Cardiac fibroblast (primary cell): Measurements from ENCODE around the gene OTC.

Source experiments
- DNase-seq, 2 donors: peaks; one replicate each; pipeline versions ENCODE4 v3.0.0 to v3.0.0-alpha.2; 2010; ENCODE audit warnings: low read depth in 2 of 2
- H3K4me3 ChIP-seq, 2 donors: replicated peaks in 1 of 2; 1 replicate in 1 of 2; 2 replicates in 1 of 2; pipeline ENCODE4 v1.5.1; 2011; ENCODE audit warnings: low read depth in 2 of 2, low read length in 2 of 2, mild to moderate bottlenecking in 2 of 2, moderate library complexity in 1 of 2
- TF ChIP-seq, protein P1 (sequence below): IDR thresholded peaks from one replicate; pipeline ENCODE4 v1.5.1; 2011; ENCODE audit warnings: low read depth, mild to moderate bottlenecking, low read length, inconsistent platforms

OTC gene

DNA sequence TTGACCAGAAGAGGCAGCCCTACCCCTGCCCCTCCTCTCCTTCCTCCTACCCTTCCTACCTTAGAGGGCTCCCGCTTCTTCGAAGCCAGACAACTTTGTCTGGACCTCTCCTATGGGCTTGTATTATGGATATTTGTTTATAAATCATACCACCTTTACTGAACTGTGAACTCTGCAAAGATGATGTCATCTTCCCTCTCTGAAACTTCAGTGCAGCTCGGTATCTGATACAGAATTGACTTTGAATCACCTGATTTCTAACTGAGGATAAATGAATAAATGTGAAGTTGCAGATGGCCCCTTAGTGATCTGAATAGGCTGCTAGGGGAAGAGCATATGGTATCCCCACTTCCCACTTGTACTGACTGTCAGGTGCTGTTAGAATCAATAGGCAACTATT is 1.1 kb upstream of the OTC start:
- DNase-seq: no peak
- TF ChIP-seq, protein P1, sequence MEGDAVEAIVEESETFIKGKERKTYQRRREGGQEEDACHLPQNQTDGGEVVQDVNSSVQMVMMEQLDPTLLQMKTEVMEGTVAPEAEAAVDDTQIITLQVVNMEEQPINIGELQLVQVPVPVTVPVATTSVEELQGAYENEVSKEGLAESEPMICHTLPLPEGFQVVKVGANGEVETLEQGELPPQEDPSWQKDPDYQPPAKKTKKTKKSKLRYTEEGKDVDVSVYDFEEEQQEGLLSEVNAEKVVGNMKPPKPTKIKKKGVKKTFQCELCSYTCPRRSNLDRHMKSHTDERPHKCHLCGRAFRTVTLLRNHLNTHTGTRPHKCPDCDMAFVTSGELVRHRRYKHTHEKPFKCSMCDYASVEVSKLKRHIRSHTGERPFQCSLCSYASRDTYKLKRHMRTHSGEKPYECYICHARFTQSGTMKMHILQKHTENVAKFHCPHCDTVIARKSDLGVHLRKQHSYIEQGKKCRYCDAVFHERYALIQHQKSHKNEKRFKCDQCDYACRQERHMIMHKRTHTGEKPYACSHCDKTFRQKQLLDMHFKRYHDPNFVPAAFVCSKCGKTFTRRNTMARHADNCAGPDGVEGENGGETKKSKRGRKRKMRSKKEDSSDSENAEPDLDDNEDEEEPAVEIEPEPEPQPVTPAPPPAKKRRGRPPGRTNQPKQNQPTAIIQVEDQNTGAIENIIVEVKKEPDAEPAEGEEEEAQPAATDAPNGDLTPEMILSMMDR: no peak
- no peak overlapping the region for H3K4me3 ChIP-seq

DNA sequence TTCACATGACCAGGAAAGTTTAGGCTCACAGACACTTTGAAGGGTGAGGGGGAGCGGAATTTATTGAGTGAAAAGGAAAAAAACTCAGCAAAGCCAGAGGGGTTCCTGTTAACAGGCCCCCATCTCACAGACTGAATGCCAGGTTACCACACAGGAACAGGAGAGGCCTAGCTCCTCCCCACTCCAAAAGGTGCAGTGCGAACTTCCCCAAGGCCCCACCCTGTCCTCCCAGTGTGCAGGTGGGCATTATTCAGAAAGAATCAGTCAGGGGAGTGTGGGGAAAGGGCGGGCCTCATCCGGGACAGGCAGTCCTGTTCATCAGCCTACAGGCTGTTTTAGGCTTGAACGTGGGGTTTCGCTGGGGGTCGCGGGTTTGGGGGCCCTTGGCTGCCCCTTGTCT is 4.0 kb downstream of the OTC start:
- H3K4me3 ChIP-seq: no peak overlapping the region
- TF ChIP-seq, protein P1: no peak
- DNase-seq: no peak

DNA sequence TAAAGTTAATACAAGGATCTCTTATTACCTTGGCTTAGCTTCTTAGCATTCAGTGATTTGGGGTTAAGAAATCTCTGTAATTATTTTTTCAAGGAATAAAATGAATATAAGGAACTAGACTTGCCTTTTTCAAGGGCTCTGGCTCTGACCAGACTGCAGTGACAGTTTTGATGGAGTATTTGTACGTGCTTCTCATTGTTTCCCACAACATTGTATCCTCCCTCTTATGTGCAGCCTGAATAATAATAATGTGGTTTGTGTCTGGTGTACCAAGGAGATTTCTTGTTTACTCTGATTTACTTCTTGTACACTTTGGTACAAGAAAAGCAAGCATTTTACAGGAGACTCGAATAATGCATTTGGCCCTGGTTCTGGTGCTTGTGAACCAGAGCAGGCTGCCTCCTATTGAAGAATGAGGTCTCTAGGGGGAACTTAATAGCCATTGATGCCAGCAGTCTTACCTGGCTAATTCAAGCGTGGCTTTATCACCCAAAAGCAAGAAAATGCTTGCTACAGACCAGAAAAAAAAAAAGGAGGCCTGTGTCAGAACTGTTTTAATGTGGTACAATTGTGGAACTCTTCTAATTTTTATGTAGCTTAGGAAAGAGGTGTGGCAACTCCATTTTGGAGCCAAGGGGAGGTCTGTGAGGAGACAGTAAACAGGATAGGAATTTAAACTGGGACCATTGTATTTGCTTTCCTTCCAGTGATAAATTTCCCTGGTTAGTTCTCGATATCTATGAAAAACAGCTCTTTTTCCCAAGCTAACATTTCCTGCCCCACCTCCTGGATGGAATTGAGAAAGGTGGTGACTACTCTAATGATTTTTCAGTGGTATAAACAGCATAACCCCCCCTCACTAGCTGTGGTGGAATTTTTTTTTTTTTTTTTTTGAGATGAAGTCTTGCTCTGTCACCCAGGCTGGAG is 5.6 kb downstream of the OTC start:
- TF ChIP-seq, protein P1: no peak
- H3K4me3 ChIP-seq: no peak overlapping the region
- DNase-seq: peak in 1 of 2 donors; percentile 26

DNA sequence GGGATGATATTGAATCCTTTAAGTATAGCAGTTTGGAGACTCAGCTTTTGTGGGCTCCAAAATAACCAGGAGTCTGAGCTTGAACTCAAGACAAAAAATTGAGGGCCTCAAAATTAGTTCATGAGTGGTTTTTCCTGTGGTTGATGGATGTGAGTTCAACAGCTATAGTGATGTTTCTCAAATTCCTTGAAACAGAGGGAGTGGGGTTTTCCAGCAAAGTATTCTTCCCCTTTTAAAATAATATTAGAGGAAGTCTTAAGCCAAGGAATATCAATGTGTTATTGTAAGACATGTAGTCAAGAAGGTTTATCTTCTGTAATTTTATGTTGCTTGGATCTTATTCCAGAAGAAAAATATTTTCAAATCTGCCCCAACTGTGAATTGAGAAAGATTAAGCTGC is 10.6 kb downstream of the OTC start:
- TF ChIP-seq, protein P1: no peak
- DNase-seq: no peak
- H3K4me3 ChIP-seq: no peak overlapping the region

DNA sequence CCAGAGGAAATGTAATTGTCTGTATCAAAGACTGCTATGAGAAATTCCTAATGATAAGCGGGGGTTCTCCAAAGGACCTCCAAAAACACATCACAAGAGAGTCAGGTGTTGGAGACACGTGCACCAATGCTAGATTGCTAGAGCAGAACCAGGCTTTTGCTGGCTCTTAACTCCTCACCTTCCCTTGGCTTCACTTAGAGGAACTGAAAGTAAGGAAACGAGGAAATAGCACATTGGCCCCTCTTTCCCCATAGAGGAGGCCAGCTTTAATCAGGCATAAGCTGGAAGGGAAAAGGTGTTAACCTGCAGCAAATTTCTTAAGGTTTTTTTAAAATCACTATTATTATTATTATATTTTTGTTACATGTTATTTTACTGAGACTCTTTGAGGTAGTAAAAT is 13.6 kb downstream of the OTC start:
- no peak overlapping the region for H3K4me3 ChIP-seq
- TF ChIP-seq, protein P1: no peak
- no peak for DNase-seq

DNA sequence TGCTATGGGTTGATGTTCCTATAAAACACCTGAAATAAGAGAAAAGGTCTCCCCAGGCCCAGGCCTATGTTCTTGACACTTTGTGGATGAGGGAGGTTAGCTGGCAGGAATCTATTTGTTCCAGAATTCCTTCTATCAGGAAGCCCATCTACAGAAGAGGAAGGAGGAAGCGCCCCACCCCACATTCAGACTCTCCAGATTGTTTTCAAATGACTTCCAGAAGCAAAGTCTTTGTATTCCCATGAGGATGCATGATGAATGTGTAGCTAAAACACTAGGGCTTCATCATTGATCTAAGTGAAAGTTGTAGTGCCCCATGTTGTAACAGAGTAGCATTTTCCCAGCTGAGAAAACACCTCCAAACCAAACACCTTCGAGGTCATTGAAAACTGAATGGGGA is 16.4 kb downstream of the OTC start:
- no peak overlapping the region for H3K4me3 ChIP-seq
- DNase-seq: no peak
- TF ChIP-seq, protein P1: no peak
